Mononuclear cell (primary cell): ENCODE data around the gene DGKQ. TPM values are rescaled to one million over a fixed set of nuclear protein-coding genes. Genes with fewer than 3 reads are reported as not detected.
"Not testable (repeated sequence)": the region's sequence is repeated elsewhere in the genome, so short reads cannot be mapped to it uniquely, and the experiment has no call there.

Source experiments
- H3K27me3 ChIP-seq: 2 replicates; pipeline ENCODE4 v1.6.0; 2011; ENCODE audit warnings: low read length, control low read depth; ENCODE audit not compliant: insufficient read depth
- H3K4me1 ChIP-seq: 2 replicates; pipeline ENCODE4 v1.5.1; 2011; ENCODE audit warnings: mild to moderate bottlenecking, low read length, control low read depth; ENCODE audit not compliant: insufficient read depth
- H3K4me3 ChIP-seq: 2 replicates; pipeline ENCODE4 v1.5.1; 2011; ENCODE audit warnings: mild to moderate bottlenecking, low read length, moderate library complexity
- H3K9me3 ChIP-seq: 2 replicates; pipeline ENCODE4 v1.5.1; 2011; ENCODE audit warnings: low read depth, mild to moderate bottlenecking, control low read depth, low read length
- total RNA-seq: library from RNA; depleted of rRNA; stranded (reverse); fragments of >200 nt; gene quantifications from one replicate; pipeline ENCODE4 v1.2.3, GENCODE V29; 2012

The DGKQ gene
- total RNA-seq, 1 donor = 10.8 TPM

DNA sequence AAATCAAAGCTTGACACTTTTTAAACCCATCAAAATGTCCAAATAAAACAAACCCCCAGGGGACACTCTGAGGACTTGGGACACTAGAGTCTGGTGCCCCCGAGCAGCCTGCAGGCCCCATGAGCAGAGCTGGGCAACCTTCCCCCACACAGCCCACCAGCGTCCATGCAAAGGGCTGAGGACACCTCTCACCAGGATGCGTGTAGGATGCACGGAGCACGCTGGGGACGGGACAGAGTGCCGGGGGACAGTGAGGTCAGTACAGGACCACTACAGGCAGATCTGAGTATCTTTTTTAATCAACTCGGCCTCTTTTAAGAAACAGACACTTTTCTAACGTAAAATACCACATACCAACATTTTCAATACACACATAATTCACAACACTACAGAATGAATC lies 48.2 kb downstream of the DGKQ start:
- Histone ChIP-seq H3K9me3 (no peaks in the 10 kb centered on the region), H3K27me3 (no peaks in the 10 kb centered on the region), H3K4me3 (no peak overlapping the region), H3K4me1 (peaks cover 85% of the 10 kb centered on the region)

DNA sequence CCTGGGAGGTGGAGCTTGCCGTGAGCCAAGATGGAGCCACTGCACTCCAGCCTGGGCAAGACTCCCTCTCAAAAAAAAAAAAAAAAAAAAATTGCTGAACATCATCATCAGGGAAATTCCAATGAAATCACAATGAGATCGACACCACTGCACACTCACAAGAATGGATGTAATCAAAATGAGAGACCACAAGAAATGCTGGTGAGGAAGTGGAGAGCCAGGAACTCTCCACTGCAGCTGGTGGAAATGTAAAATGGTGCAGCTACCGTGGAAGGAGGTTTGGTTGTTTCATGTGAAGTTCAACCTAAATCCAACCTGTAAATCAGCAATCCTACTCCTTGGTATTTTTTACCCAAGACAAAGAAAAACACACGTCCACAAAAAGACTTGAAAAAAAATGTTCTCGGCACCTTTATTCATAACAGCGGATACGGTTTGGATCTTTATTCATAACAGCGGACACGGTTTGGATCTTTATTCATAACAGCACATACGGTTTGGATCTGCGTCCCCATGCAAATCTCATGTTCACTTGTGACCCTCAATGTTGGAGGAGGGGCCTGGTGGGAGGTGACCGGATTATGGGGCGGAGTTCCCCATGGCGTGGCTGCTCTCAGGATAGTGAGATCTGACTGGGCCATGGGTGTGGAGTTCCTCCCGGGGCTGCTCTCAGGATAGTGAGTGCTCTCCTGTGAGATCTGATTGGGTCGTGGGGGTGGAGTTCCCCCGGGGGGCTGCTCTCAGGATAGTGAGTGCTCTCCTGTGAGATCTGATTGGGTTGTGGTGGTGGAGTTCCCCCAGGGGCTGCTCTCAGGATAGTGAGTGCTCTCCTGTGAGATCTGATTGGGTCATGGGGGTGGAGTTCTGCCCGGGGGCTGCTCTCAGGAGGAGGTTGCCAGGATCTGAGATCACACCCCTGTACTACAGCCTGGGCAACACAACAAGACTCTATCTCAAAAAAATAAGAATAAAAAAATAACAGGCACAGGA lies 49.0 kb downstream of the DGKQ start:
- H3K4me3 ChIP-seq = no peak overlapping the region
- H3K9me3 ChIP-seq = no peaks in the 10 kb centered on the region
- peaks cover 85% of the 10 kb centered on the region for H3K4me1 ChIP-seq
- H3K27me3 ChIP-seq = no peaks in the 10 kb centered on the region

DNA sequence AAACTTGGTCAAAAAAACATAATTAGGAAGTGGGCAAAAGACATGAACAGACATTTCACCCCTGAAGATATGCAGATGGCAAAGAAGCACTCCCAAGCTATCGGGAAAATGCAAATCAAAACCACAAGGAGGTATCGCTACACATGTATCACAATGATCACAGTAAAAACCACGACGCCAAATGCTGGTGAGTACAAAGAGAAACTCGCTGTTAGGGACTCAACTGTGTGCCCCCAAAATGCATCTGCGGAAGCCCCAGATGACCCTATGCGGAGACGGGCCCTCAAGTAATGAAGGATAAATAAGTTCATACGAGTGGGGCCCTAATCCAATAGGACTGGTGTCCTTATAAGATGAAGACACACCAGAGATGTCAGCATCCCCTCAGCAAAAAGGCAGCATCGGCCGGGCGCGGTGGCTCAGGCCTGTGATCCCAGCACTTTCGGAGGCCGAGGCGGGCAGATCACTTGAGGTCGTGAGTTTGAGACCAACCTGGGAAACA lies 51.5 kb downstream of the DGKQ start:
- Histone ChIP-seq H3K4me3 (no peak overlapping the region), H3K4me1 (peaks cover 74% of the 10 kb centered on the region), H3K27me3 (no peaks in the 10 kb centered on the region), H3K9me3 (no peaks in the 10 kb centered on the region)

DNA sequence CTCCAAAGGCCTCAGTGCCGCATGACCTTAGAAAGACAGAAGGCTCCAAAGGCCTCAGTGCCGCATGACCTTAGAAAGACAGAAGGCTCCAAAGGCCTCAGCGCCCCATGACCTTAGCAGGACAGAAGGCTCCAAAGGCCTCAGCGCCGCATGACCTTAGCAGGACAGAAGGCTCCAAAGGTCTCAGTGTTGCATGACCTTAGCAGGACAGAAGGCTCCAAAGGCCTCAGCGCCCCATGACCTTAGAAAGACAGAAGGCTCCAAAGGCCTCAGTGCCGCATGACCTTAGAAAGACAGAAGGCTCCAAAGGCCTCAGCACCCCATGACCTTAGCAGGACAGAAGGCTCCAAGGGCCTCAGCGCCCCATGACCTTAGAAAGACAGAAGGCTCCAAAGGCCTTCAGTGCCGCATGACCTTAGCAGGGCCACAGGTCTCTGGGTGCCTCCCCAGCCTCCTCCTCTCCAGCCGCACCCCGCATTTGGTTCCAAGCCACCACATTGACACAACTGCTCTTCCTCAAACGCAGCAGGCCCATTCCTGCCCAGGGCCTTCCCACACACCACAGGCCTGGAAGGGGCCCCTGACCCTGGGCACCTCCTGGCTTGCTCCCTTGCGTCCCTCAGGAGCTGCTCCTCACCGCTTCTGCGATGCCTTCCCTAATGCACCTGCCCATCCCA lies 54.2 kb downstream of the DGKQ start:
- not testable (repeated sequence) for H3K27me3 ChIP-seq, H3K4me3 ChIP-seq, H3K9me3 ChIP-seq
- peaks cover 74% of the 10 kb centered on the region for H3K4me1 ChIP-seq

DNA sequence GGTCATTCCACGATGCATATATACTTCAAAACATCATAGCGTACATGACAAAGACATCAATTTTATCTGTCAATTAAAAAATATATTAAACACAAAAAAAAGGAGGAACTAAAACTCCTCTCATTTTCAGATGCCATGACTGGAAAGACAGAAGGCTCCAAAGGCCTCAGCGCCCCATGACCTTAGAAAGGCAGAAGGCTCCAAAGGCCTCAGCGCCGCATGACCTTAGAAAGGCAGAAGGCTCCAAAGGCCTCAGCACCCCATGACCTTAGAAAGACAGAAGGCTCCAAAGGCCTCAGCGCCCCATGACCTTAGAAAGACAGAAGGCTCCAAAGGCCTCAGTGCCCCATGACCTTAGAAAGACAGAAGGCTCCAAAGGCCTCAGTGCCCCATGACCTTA lies 54.8 kb downstream of the DGKQ start:
- not testable (repeated sequence) for H3K4me3 ChIP-seq, H3K9me3 ChIP-seq, H3K27me3 ChIP-seq
- H3K4me1 ChIP-seq = peaks cover 68% of the 10 kb centered on the region

DNA sequence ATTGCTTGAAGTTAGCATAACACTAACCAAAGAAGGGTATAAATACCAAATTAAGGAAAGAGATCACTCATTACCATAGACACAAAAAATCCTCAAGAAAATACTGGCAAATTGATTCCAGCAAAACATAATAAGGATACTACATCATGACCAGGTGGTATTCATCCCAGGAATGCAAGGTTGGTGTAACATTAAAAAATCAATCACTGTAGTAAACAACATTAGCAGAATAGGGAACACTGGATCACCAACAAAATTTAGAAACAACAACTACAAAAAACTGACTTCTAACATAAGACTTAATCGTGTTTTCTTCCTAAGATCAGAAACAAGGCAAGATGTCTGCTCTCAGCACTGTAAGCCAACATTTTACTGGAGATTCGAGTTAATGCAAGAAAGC lies 55.4 kb downstream of the DGKQ start:
- Histone ChIP-seq H3K27me3 (no peaks in the 10 kb centered on the region), H3K4me3 (no peak overlapping the region), H3K9me3 (no peaks in the 10 kb centered on the region), H3K4me1 (peaks cover 62% of the 10 kb centered on the region)

DNA sequence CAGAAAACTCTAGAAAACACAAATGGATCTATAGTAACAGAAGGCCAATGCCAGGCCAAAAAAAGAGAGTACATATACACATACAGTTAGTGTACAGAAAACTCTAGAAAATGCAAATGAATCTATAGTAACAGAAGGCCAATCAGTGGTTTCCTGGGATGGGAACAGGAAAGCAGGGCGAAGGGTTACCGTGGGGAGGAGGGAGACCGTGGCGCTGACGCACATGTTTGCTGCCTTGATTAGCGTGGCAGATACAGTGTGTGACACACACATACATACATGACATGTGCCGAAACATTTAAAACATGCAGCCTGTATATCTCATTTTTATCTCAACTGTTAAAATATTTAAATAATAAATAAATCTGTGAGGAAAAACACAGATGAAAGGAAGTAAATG lies 55.9 kb downstream of the DGKQ start:
- no peaks in the 10 kb centered on the region for H3K27me3 ChIP-seq
- H3K4me1 ChIP-seq = peaks cover 57% of the 10 kb centered on the region
- no peak overlapping the region for H3K4me3 ChIP-seq
- H3K9me3 ChIP-seq = no peaks in the 10 kb centered on the region

DNA sequence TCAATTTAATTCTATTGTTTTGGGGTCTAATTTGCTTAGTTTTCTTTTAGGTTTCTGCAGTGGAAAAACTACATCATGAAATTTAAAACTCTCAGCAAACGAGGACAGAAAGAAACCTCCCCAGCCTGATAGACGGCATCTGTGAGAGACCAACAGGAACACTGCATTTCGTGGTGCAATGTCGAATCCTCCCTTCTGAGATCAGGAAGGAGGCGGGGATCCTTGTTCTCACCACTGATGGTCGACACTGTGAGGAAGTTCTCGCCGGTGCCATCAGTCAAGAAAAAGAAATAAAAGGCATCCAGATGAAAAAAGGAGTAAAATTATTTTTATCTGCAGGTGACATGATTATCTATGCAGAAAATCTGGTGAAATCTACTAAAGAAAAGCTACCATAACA lies 57.8 kb downstream of the DGKQ start:
- H3K27me3 ChIP-seq = no peaks in the 10 kb centered on the region
- peaks cover 38% of the 10 kb centered on the region for H3K4me1 ChIP-seq
- no peak overlapping the region for H3K4me3 ChIP-seq
- no peaks in the 10 kb centered on the region for H3K9me3 ChIP-seq

DNA sequence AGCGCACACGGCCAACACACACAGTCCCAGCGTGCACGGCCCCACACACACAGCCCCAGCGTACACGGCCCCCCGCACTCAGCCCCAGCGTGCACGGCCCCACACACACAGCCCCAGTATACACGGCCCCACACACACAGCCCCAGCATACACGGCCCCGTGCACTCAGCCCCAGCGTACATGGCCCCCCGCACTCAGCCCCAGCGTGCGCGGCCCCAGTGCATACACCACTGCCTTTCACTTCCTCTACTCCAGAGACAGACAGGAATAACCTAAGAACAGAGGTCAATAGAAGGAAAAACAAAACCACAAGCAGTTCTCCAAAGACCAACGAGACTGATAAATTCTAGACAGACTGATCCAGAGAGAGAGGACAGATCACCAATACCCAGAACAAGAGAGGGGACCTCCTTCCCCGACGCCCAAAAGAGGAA lies 58.3 kb downstream of the DGKQ start:
- H3K27me3 ChIP-seq = no peaks in the 10 kb centered on the region
- peaks cover 33% of the 10 kb centered on the region for H3K4me1 ChIP-seq
- no peak overlapping the region for H3K4me3 ChIP-seq
- no peaks in the 10 kb centered on the region for H3K9me3 ChIP-seq

DNA sequence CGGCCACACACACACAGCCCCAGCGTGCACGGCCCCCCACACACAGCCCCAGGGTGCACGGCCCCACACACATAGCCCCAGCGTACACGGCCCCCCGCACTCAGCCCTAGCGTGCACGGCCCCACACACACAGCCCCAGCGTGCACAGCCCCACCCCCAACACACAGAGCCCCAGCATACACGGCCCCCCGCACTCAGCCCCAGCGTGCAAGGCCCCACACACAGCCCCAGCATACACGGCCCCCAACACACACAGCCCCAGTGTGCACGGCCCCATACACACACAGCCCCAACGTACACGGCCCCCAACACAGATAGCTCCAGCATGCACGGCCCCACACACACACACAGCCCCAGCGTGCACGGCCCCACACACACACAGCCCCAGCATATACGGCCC lies 58.8 kb downstream of the DGKQ start:
- Histone ChIP-seq H3K4me1 (peaks cover 28% of the 10 kb centered on the region), H3K27me3 (no peaks in the 10 kb centered on the region), H3K9me3 (no peaks in the 10 kb centered on the region), H3K4me3 (no peak overlapping the region)

DNA sequence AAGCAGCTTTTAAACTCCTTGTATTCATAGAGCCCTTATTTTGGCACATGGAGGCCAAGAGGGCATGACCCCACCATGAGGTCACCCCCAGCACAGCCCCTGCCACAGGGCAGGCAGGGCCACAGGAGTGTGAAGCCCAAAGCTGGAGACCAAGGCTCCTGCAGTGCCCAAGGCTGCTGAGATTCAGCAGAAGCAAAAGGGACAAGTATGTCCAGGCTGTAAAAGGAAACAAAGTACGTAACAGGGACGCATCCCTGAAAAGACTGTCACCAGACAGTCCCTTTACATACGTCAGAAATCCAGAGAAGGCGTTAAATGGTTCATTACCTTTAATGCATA lies 60.1 kb downstream of the DGKQ start:
- H3K4me3 ChIP-seq = no peak overlapping the region
- no peaks in the 10 kb centered on the region for H3K27me3 ChIP-seq
- peaks cover 24% of the 10 kb centered on the region for H3K4me1 ChIP-seq
- H3K9me3 ChIP-seq = no peaks in the 10 kb centered on the region

DNA sequence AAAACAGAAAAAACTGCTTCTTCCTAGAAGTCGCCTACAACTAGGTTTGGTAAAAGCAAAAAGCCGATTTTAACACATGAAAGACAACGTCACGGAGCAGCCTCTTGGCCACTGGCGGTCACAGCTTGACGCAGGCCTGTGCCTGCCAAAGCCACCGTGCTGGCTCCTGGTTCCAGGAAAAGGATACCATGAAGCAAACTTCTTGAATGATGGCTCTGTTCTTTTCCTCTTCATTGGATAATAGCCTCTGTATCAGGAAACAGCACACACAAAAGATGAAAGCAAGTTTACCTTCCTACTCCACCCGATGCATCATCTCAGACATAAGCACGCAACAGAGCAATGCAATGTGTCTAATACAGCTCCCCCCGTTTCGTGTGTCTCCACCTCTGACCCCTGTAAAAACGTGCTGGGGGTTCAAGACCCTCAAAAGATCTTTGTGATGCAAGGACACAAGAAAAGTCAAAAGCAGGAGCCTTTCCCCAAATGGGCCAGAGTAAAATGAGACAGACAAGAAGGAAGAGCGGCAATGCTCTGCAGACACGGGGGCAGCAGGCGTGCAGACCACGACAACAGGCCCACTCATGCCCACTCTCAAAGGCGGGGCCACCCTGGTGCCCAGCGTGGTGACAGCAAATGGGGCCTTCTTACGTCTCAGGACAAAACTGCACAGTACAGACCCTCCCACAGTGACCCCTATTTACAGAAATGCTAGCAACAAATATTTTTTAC lies 60.7 kb downstream of the DGKQ start:
- Histone ChIP-seq H3K9me3 (no peaks in the 10 kb centered on the region), H3K27me3 (no peaks in the 10 kb centered on the region), H3K4me1 (peaks cover 24% of the 10 kb centered on the region), H3K4me3 (no peak overlapping the region)

DNA sequence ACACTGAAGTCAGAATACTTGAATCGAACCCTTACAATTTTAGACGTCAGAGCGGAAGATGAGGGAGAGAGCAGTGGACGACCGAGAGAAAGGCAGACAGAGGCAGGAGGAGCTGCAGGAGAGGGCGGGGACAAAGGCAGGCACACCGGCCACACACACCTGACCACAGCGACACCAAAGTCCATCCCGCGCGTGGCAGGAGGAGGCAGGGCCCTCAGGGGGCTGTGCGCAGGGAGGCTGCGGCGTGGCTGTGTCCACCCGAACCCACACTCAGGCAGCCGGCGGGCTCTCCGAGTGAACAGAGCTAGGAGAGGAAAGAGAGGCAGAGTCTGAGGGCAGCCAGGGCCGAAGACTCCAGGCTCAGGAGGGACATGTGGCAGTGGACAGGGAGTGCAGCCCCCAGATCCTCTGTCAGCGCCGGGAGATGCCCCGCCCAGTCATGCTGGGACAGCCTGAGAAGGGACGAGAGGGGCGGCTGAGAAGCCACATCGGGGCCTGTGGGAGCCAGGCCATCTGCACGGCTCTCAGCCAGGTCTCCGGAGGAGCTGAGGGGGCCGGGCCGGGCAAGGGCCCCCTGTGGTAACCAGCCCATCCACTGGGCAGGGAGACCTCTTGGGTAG lies 61.4 kb downstream of the DGKQ start:
- H3K27me3 ChIP-seq = no peaks in the 10 kb centered on the region
- H3K4me1 ChIP-seq = peaks cover 24% of the 10 kb centered on the region
- H3K4me3 ChIP-seq = no peak overlapping the region
- H3K9me3 ChIP-seq = no peaks in the 10 kb centered on the region

DNA sequence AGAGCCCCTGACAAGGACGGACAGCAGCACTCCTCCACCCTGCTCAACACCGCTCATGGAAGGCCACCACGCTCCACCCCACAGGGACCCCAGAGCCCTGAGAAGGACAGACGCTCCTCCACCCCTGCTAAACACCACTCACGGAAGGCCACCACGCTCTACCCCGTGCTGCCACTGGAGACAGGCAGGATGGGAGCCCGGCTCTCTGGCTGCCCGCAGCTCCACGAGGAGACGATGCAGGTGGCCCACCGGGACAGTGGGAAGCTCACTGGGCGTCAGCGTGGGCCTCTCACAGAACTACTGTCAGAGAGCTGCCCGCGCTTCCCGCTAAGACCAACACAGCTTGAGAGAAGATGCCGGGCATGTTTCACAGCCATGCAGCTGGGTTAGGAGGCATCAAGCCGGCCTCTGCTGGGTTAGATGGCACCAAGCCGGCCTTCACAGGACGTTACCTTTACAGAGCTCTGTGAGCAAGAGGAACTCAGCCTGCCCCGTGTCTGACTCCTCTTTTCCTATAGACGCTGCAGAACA lies 62.1 kb downstream of the DGKQ start:
- Histone ChIP-seq H3K4me3 (no peak overlapping the region), H3K4me1 (peaks cover 19% of the 10 kb centered on the region), H3K27me3 (no peaks in the 10 kb centered on the region), H3K9me3 (no peaks in the 10 kb centered on the region)
